H9 (cell line): Measurements from ENCODE around the gene MAP7. TPM values are rescaled to one million over a fixed set of nuclear protein-coding genes. Genes with fewer than 3 reads are reported as not detected.

Source experiments
- DNase-seq: peaks from one replicate; pipeline ENCODE4 v3.0.0-alpha.2; 2017
- H2AFZ ChIP-seq: one replicate; pipeline ENCODE4 v1.6.1; 2013; ENCODE audit warnings: mild to moderate bottlenecking, low read length, control low read depth, moderate library complexity
- H2AK5ac ChIP-seq: 2 replicates; pipeline ENCODE4 v1.6.1; 2013; ENCODE audit warnings: low read length, control low read depth, mixed read lengths; ENCODE audit not compliant: insufficient read length
- H2BK120ac ChIP-seq: one replicate; pipeline ENCODE4 v1.6.1; 2013; ENCODE audit warnings: low read depth, mild to moderate bottlenecking, low read length, control low read depth, inconsistent platforms; ENCODE audit not compliant: poor library complexity, severe bottlenecking
- H2BK12ac ChIP-seq: 2 replicates; pipeline ENCODE4 v1.6.1; 2013; ENCODE audit warnings: low read length, control low read depth, mixed read lengths, low read depth; ENCODE audit not compliant: insufficient read length
- H2BK15ac ChIP-seq: 2 replicates; pipeline ENCODE4 v1.6.1; 2013; ENCODE audit warnings: low read depth, low read length, control low read depth
- H2BK20ac ChIP-seq: one replicate; pipeline ENCODE4 v1.6.1; 2013; ENCODE audit warnings: low read depth, mild to moderate bottlenecking, low read length, control low read depth, inconsistent platforms; ENCODE audit not compliant: poor library complexity, severe bottlenecking
- H2BK5ac ChIP-seq: 2 replicates; pipeline ENCODE4 v1.6.1; 2013; ENCODE audit warnings: low read length, control low read depth, mixed read lengths; ENCODE audit not compliant: insufficient read length
- H3K14ac ChIP-seq: 2 replicates; pipeline ENCODE4 v1.6.1; 2013; ENCODE audit warnings: low read length, control low read depth; ENCODE audit not compliant: insufficient read depth
- H3K18ac ChIP-seq: 2 replicates; pipeline ENCODE4 v1.6.1; 2013; ENCODE audit warnings: low read depth, mild to moderate bottlenecking, mixed read lengths, low read length, control low read depth; ENCODE audit not compliant: insufficient read length
- H3K23ac ChIP-seq: 2 replicates; pipeline ENCODE4 v1.6.1; 2013; ENCODE audit warnings: low read length, control low read depth, mixed read lengths, low read depth; ENCODE audit not compliant: insufficient read length
- H3K23me2 ChIP-seq: 2 replicates; pipeline ENCODE4 v1.6.1; 2013; ENCODE audit warnings: low read depth, mild to moderate bottlenecking, mixed read lengths, low read length, control low read depth; ENCODE audit not compliant: insufficient read length, poor library complexity, severe bottlenecking
- H3K27ac ChIP-seq: 2 replicates; pipeline ENCODE4 v1.5.1; 2013; ENCODE audit warnings: low read length, control low read depth, mixed read lengths, low read depth; ENCODE audit not compliant: insufficient read length
- H3K27me3 ChIP-seq: 2 replicates; pipeline ENCODE4 v1.6.1; 2013; ENCODE audit warnings: low read length, control low read depth, inconsistent platforms; ENCODE audit not compliant: insufficient read depth
- H3K4ac ChIP-seq: 2 replicates; pipeline ENCODE4 v1.6.1; 2013; ENCODE audit warnings: low read depth, mild to moderate bottlenecking, control low read depth, inconsistent platforms, low read length, moderate library complexity
- H3K4me1 ChIP-seq: 2 replicates; pipeline ENCODE4 v1.6.1; 2013; ENCODE audit warnings: low read length, control low read depth, inconsistent platforms; ENCODE audit not compliant: insufficient read depth
- H3K4me2 ChIP-seq: 2 replicates; pipeline ENCODE4 v1.6.1; 2013; ENCODE audit warnings: low read length, control low read depth, mixed read lengths; ENCODE audit not compliant: insufficient read length, insufficient read depth
- H3K56ac ChIP-seq: 2 replicates; pipeline ENCODE4 v1.6.1; 2013; ENCODE audit warnings: low read depth, mild to moderate bottlenecking, mixed read lengths, low read length, control low read depth; ENCODE audit not compliant: insufficient read length
- H3K79me1 ChIP-seq: 2 replicates; pipeline ENCODE4 v1.6.1; 2013; ENCODE audit warnings: low read depth, mild to moderate bottlenecking, moderate library complexity, low read length, control low read depth, inconsistent platforms; ENCODE audit not compliant: insufficient read depth, poor library complexity, severe bottlenecking
- H3K79me2 ChIP-seq: 2 replicates; pipeline ENCODE4 v1.6.1; 2013; ENCODE audit warnings: low read length, control low read depth, inconsistent platforms; ENCODE audit not compliant: insufficient read depth
- H3K9ac ChIP-seq: 2 replicates; pipeline ENCODE4 v1.6.1; 2013; ENCODE audit warnings: low read length, control low read depth, mixed read lengths; ENCODE audit not compliant: insufficient read length; ENCODE audit errors: extremely low read depth
- H3K9me3 ChIP-seq: one replicate; pipeline ENCODE4 v1.6.1; 2013; ENCODE audit warnings: low read depth, low read length, inconsistent platforms; ENCODE audit not compliant: control insufficient read depth
- H3T11ph ChIP-seq: one replicate; pipeline ENCODE4 v1.6.1; 2013; ENCODE audit warnings: mild to moderate bottlenecking, low read length, control low read depth, inconsistent platforms
- H4K20me1 ChIP-seq: one replicate; pipeline ENCODE4 v1.6.1; 2013; ENCODE audit not compliant: control insufficient read depth, insufficient read length, insufficient read depth
- H4K5ac ChIP-seq: 2 replicates; pipeline ENCODE4 v1.6.1; 2013; ENCODE audit warnings: low read depth, mild to moderate bottlenecking, mixed read lengths, low read length, control low read depth; ENCODE audit not compliant: insufficient read length
- H4K8ac ChIP-seq: replicated peaks from 2 replicates; pipeline ENCODE4 v1.6.1; 2013; ENCODE audit warnings: low read length, control low read depth, mixed read lengths, low read depth; ENCODE audit not compliant: insufficient read length
- H4K91ac ChIP-seq: 2 replicates; pipeline ENCODE4 v1.6.1; 2013; ENCODE audit warnings: low read depth, mild to moderate bottlenecking, moderate library complexity, mixed read lengths, low read length, control low read depth; ENCODE audit not compliant: insufficient read length
- H3K27ac Mint-ChIP-seq, 3 experiments: 2 replicates in 2 of 3; 3 replicates in 1 of 3; pipeline ENCODE4 v1.8.0; 2020 to 2021; ENCODE audit warnings: mixed read lengths in 3 of 3, mild to moderate bottlenecking in 1 of 3, moderate library complexity in 1 of 3
- H3K27me3 Mint-ChIP-seq: 2 replicates; pipeline ENCODE4 v1.8.0; 2021; ENCODE audit warnings: low read depth, mild to moderate bottlenecking, moderate library complexity, mixed read lengths
- H3K36me3 Mint-ChIP-seq, 3 experiments: 2 replicates in 2 of 3; 3 replicates in 1 of 3; pipeline ENCODE4 v1.8.0; 2020 to 2021; ENCODE audit warnings: low read depth in 3 of 3, mixed read lengths in 3 of 3; ENCODE audit not compliant: insufficient read depth in 1 of 3
- H3K4me1 Mint-ChIP-seq, 2 experiments: 2 replicates each; pipeline ENCODE4 v1.8.0; 2020; ENCODE audit warnings: mixed read lengths in 2 of 2
- H3K4me3 Mint-ChIP-seq, 2 experiments: 2 replicates in 1 of 2; 3 replicates in 1 of 2; pipeline ENCODE4 v1.8.0; 2020 to 2021; ENCODE audit warnings: mild to moderate bottlenecking in 2 of 2, mixed read lengths in 2 of 2, moderate library complexity in 1 of 2
- H3K9me3 Mint-ChIP-seq, 2 experiments: 2 replicates in 1 of 2; 3 replicates in 1 of 2; pipeline ENCODE4 v1.8.0; 2020; ENCODE audit warnings: mild to moderate bottlenecking in 2 of 2, mixed read lengths in 2 of 2, moderate library complexity in 1 of 2
- CTCF ChIP-seq: fragments of 200-600 bp; sonication (generic); conservative IDR thresholded peaks from 3 replicates; pipeline ENCODE4 v1.8.0; 2021; ENCODE audit warnings: antibody characterized with exemption, mild to moderate bottlenecking
- WGBS: extraction: QIAGEN DNeasy Blood & Tissue Kit; methylation state at CpG from one replicate; pipeline ENCODE4 v1.1.7; 2013; ENCODE audit warnings: missing lambda C conversion rate, low lambda C conversion rate, mixed read lengths; ENCODE audit not compliant: insufficient read length; ENCODE audit errors: extremely low coverage; 5-methylcytosine and 5-hydroxymethylcytosine counted together
- total RNA-seq: library from RNA; stranded (reverse); gene quantifications from 2 replicates; pipeline ENCODE4 v1.2.1, GENCODE V29; 2021

Gene MAP7
- total RNA-seq, 1 experiment from 2014 or later = 51.1 TPM

GRCh38 chr6:136440203-136440602 is 110.0 kb downstream of the MAP7 start:
- no peak overlapping the region for H3K27ac ChIP-seq
- no peaks in the 10 kb centered on the region for H3K79me1 ChIP-seq
- no peak overlapping the region for H3K9ac ChIP-seq
- H3K23ac ChIP-seq = no peak overlapping the region
- no peak overlapping the region for H2BK5ac ChIP-seq
- no peak overlapping the region for H3K4me2 ChIP-seq
- H4K8ac ChIP-seq = no peak overlapping the region
- H3K79me2 ChIP-seq = no peaks in the 10 kb centered on the region; the same call in 1 of the 2 replicates
- H3K27me3 ChIP-seq = no peaks in the 10 kb centered on the region
- H2BK12ac ChIP-seq = no peak overlapping the region
- no peak overlapping the region for H2BK120ac ChIP-seq
- no peak overlapping the region for H2AFZ ChIP-seq
- no peak overlapping the region for H3T11ph ChIP-seq
- no peak overlapping the region for H3K4ac ChIP-seq
- Mint-ChIP-seq H3K4me1 (peaks cover 61 to 69% of the 10 kb centered on the region in 2 experiments), H3K4me3 (no peak overlapping the region), H3K27me3 (no peaks in the 10 kb centered on the region), H3K27ac (peak overlapping the region; percentile 66 to 88 (median 71); a peak in 5 of 7 replicates), H3K9me3 (no peaks in the 10 kb centered on the region), H3K36me3 (no peaks in the 10 kb centered on the region)
- no peak for TF ChIP-seq CTCF
- no peak overlapping the region for H3K56ac ChIP-seq
- WGBS = no CpG with 5 or more reads among the region's 2 CpGs
- H2BK15ac ChIP-seq = no peak overlapping the region
- no peak for DNase-seq
- H3K23me2 ChIP-seq = no peaks in the 10 kb centered on the region
- no peak overlapping the region for H4K91ac ChIP-seq
- no peak overlapping the region for H3K18ac ChIP-seq
- no peak overlapping the region for H3K14ac ChIP-seq
- H2AK5ac ChIP-seq = no peak overlapping the region
- H2BK20ac ChIP-seq = no peak overlapping the region
- H4K5ac ChIP-seq = no peak overlapping the region
- no peaks in the 10 kb centered on the region for H4K20me1 ChIP-seq
- H3K4me1 ChIP-seq = peaks cover 9% of the 10 kb centered on the region; the same call in 1 of the 2 replicates
- no peaks in the 10 kb centered on the region for H3K9me3 ChIP-seq
